K562 (cell line): Measurements from ENCODE around the gene ANK3. TPM values are rescaled to one million over a fixed set of nuclear protein-coding genes. Genes with fewer than 3 reads are reported as not detected.

Experiments
- BDP1 ChIP-seq: IDR thresholded peaks from 3 replicates; pipeline ENCODE4 v1.6.1; 2011; ENCODE audit not compliant: insufficient read length, insufficient read depth
- CTBP1 ChIP-seq: fragments of 450-650 bp; IDR thresholded peaks from 2 replicates; pipeline ENCODE4 v1.6.1; 2016; ENCODE audit warnings: borderline replicate concordance
- DMBX1 ChIP-seq: fragments of 250-450 bp; sonication (Bioruptor Pico); IDR thresholded peaks from 2 replicates; pipeline ENCODE4 v1.8.0; 2022; ENCODE audit warnings: inconsistent platforms, mild to moderate bottlenecking, moderate library complexity, borderline replicate concordance
- E2F1 ChIP-seq: sonication (generic); formaldehyde crosslinking; IDR thresholded peaks from 2 replicates; pipeline ENCODE4 v1.8.1; 2023; ENCODE audit warnings: mild to moderate bottlenecking, missing genetic modification reagents, moderate library complexity
- EGR1 ChIP-seq: fragments of 450-650 bp; conservative IDR thresholded peaks from 2 replicates; pipeline ENCODE4 v1.6.1; 2017; ENCODE audit warnings: mild to moderate bottlenecking
- MAFF ChIP-seq: IDR thresholded peaks from 2 replicates; pipeline ENCODE4 v1.6.1; 2012; ENCODE audit warnings: low read length, improper control_type of control experiment
- MGA ChIP-seq: fragments of 450-650 bp; IDR thresholded peaks from 2 replicates; pipeline ENCODE4 v1.6.1; 2016; ENCODE audit warnings: mild to moderate bottlenecking, moderate library complexity
- MNT ChIP-seq, 2 experiments: fragments of 450-650 bp; conservative IDR thresholded peaks; 2 replicates each; pipeline ENCODE4 v1.6.1; 2017; ENCODE audit warnings: mild to moderate bottlenecking in 2 of 2, moderate library complexity in 2 of 2
- OTX1 ChIP-seq: fragments of 450-650 bp; formaldehyde crosslinking; IDR thresholded peaks from 2 replicates; pipeline ENCODE4 v1.4.0; 2022; ENCODE audit warnings: mild to moderate bottlenecking
- PTBP1 ChIP-seq: fragments of 200-400 bp; formaldehyde crosslinking; IDR thresholded peaks from 2 replicates; pipeline ENCODE4 v1.6.1; 2017; ENCODE audit warnings: low read depth, low read length
- ZSCAN29 ChIP-seq: fragments of 450-650 bp; IDR thresholded peaks from 2 replicates; pipeline ENCODE4 v1.6.1; 2017
- polyA plus RNA-seq, 8 experiments: library from polyadenylated mRNA; depleted of rRNA in 4 of 8; stranded (reverse) in 5 of 8; unstranded in 3 of 8; fragments of >200 nt; fragmentation: Nextera tagmentation in 2 of 8; fragmentation: Illumina TruSeq in 1 of 8; extraction: Ambion mirVana in 2 of 8; extraction: Trizol in 1 of 8; gene quantifications; 2 replicates each; pipeline versions ENCODE4 v1.2.1 to v1.2.3, GENCODE V29; 2011 to 2014; ENCODE audit warnings: inconsistent platforms in 1 of 8, missing spikeins in 1 of 8
- total RNA-seq, 7 experiments: library from RNA; depleted of rRNA in 6 of 7; stranded (reverse); fragments of >200 nt in 6 of 7; fragmentation: Illumina TruSeq in 2 of 7; extraction: Trizol in 2 of 7; gene quantifications; 2 replicates each; pipeline versions ENCODE4 v1.2.1 to v1.2.3, GENCODE V29; 2011 to 2021; ENCODE audit warnings: low replicate concordance in 1 of 7

The ANK3 gene
- total and polyA plus RNA-seq, 9 of the 15 experiments (the other 6 are each of a cell fraction or from before 2014, with no cell fraction given): 10.0 to 32.3 (median 17.9) TPM

- TF ChIP-seq MGA (0 out of 2 replicates have a peak, but pooled peaks have one; percentile 11), OTX1 (peak; percentile 81; the same call in 1 of the 2 replicates), DMBX1 (CRISPR knock-in tag) (peak; percentile 79), PTBP1 (no peak), MNT (conservative IDR thresholded peaks at IDR 0.05) (peak in 1 of 2 experiments; percentile 27; a peak in 1 of 4 replicates), E2F1 (CRISPR knock-in tag) (no peak), EGR1 (no peak), MAFF (peak; percentile 80; the same call in 1 of the 2 replicates), CTBP1 (0 out of 2 replicates have a peak, but pooled peaks have one; percentile 22), BDP1 (no peak), ZSCAN29 (peak; percentile 76; the same call in 1 of the 2 replicates)
These were observed 89.5 kb downstream of the ANK3 start (continued) for GRCh38 chr10:60299961-60300883.
